LNCaP clone FGC (cell line): ENCODE results near the gene MYL10.

ENCODE experiments used
- DNase-seq: peaks from one replicate; pipeline ENCODE4 v3.0.0-alpha.2; 2011; ENCODE audit warnings: low read depth
- H3K4me3 ChIP-seq: 2 replicates; pipeline ENCODE4 v1.5.1; 2011; ENCODE audit warnings: mild to moderate bottlenecking, low read depth, low read length, control low read depth
- TF ChIP-seq, protein P1 (sequence below): IDR thresholded peaks from 2 replicates; pipeline ENCODE4 v1.5.1; 2012; ENCODE audit warnings: mild to moderate bottlenecking; ENCODE audit not compliant: control insufficient read depth, insufficient read depth; ENCODE audit errors: extremely low read depth

The MYL10 gene

DNA sequence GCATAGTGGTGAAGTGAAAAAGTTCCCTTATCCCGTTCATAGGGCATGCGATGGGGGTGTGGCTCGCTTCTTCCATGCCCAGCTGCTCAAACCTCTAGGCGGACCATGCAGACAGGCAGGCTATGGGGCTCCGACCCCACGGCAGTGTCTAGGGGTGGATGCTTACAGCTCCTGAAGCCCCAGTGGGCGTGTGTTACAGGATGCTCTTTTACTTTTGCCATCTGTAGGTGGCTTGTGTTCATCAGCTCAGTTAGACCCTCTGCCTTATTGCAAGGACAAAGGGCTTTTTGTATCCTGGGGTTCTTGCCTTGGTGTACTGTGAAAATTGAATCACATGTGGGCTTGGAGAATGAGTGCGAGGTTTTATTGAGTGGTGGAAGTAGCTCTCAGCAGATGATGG, at the start of gene MYL10:
TSS of gene MYL10 (minus strand) at position 126 of the 400 bp plus-strand sequence. CDS start 178 bp downstream, outside the sequence.
- no peak within 1 kb of the TSS for H3K4me3 ChIP-seq
- TF ChIP-seq, protein P1, sequence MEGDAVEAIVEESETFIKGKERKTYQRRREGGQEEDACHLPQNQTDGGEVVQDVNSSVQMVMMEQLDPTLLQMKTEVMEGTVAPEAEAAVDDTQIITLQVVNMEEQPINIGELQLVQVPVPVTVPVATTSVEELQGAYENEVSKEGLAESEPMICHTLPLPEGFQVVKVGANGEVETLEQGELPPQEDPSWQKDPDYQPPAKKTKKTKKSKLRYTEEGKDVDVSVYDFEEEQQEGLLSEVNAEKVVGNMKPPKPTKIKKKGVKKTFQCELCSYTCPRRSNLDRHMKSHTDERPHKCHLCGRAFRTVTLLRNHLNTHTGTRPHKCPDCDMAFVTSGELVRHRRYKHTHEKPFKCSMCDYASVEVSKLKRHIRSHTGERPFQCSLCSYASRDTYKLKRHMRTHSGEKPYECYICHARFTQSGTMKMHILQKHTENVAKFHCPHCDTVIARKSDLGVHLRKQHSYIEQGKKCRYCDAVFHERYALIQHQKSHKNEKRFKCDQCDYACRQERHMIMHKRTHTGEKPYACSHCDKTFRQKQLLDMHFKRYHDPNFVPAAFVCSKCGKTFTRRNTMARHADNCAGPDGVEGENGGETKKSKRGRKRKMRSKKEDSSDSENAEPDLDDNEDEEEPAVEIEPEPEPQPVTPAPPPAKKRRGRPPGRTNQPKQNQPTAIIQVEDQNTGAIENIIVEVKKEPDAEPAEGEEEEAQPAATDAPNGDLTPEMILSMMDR, result no peak
- no peak for DNase-seq

DNA sequence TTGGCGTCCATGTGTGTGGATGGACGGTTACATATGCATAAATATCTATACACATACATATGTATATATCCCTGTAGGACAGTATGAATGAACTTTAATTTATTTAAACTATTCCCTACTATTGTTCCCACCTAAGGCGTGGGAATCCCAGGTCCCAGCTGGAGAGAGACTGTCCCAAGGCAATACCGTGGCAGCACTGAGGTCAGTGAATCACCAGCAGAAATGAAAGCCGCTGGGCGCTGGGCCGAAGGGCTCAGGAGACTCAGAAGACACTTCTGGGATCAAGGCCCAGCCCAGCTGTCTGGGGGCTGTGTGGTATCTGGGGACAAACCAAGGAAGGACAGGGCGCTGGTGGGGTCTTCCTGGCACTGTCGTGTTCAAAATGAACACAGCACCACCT, 49.6 kb upstream of the MYL10 start:
- no peak for DNase-seq
- H3K4me3 ChIP-seq, result no peak overlapping the region
- TF ChIP-seq, protein P1, result no peak

DNA sequence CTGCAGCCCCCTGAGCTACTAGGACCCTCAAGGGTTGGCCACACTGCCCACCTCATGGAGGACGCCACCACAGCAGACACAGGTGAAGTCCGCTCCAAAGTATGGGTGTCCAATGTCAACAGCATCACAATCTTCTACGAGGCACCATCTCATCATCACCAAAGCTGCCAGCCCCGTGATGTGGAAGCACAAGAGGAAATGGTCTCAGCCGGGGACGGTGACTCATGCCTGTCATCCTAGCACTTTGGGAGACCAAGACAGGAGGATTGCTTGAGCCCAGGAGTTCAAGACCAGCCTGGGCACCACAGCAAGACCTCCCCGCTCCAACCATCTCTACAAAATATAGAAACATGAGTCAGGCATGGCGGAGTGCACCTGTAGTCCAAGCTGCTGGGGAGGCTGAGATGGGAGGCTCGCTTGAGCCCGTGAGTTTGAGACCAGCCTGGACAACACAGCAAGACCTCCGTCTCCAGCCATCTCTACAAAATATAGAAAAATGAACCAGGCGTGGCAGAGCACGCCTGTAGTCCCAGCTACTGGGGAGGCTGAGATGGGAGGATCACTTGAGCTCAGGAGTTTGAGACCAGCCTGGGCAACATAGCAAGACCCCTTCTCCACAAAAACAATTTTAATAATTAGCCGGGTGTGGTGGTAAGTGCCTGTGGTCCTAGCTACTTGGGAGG, 48.8 kb upstream of the MYL10 start:
- no peak for DNase-seq
- no peak overlapping the region for H3K4me3 ChIP-seq
- TF ChIP-seq, protein P1, result no peak

DNA sequence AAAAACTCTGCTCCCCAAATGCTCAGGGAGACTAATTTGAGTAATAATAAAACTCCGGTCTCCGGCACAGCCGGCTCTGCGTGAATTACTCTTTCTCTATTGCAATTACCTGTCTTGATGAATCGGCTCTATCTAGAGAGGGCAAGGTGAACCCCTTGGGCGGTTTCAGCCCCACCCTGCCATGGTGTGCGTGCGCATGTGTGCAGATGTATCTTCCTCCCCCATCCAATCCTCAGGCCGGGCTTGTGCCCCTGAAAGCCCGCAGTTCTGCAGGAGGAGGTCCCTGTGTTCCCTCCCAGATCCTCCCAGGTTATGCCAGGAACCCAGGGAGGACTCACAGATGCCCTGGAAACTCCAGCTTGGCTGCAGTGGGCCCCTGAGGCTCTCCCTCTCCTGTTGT, 48.3 kb upstream of the MYL10 start:
- no peak overlapping the region for H3K4me3 ChIP-seq
- no peak for DNase-seq
- TF ChIP-seq, protein P1, result no peak

DNA sequence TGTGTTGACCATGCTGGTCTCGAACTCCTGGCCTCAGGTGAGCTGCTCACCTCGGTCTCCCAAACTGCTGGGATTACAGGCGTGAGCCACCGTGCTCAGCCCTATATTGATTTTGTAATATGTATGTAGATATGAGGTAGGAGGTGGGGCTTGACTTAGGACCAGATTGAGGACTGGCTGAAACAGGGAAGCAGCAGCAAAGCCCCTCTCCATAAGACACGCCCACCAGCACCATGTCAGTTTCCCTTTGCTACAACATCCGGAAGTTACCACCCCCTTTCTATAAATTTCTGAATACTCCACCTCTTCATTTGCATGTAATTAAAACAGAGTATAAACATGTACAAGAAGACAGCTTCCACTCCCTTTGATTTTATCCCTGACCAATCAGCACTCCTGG, 47.9 kb upstream of the MYL10 start:
- TF ChIP-seq, protein P1, result no peak
- no peak overlapping the region for H3K4me3 ChIP-seq
- no peak for DNase-seq

DNA sequence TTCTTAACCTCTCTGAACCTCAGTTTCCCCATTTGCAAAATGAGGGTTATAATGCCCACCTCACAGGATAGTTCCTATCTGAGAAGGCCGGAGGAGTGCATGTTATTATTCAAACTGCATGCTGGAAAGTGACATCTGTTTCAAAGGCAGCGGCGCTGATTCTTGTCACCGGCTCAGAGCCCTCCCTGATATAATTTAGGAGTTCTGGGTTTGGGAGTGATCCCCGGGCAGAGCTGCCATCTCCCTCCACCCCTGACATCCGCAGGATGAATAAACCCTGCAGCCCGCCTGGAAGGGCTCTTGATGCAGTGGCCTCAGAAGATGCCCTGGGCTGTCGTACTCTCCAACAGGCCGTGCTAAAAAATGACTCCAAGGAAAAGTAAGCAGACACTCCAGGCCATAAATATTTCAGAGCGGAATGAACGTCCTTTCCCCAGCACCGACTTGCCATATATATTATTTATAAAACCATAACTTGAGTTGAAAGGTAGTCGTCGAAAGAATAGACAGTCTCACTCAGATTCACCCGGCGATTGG, 47.0 kb upstream of the MYL10 start:
- no peak overlapping the region for H3K4me3 ChIP-seq
- no peak for DNase-seq
- TF ChIP-seq, protein P1, result no peak

DNA sequence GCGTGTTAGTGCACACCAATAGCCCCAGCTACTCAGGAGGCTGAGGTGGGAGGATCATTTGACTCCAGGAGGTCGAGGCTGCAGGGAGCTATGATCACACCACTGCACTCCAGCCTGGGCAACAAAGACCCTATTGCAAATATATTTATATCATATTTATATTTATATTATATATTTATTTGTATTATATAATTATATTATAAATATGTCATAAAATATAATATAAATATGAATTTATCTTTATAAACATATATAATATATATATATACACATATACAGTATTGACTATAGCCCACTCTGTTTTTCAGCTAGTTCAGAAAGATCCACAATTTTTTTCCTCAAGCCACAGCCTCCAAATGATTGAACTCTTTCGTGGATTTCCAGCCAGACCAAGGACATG, 45.3 kb upstream of the MYL10 start:
- H3K4me3 ChIP-seq, result no peak overlapping the region
- TF ChIP-seq, protein P1, result no peak
- DNase-seq, result no peak
